Measurements from ENCODE around the gene FOXK1. TPM values are rescaled to one million over a fixed set of nuclear protein-coding genes. Genes with fewer than 3 reads are reported as not detected.

FOXK1 gene
- total RNA-seq, 2 experiments from 2014 or later, result 38.1 to 38.2 TPM

DNA sequence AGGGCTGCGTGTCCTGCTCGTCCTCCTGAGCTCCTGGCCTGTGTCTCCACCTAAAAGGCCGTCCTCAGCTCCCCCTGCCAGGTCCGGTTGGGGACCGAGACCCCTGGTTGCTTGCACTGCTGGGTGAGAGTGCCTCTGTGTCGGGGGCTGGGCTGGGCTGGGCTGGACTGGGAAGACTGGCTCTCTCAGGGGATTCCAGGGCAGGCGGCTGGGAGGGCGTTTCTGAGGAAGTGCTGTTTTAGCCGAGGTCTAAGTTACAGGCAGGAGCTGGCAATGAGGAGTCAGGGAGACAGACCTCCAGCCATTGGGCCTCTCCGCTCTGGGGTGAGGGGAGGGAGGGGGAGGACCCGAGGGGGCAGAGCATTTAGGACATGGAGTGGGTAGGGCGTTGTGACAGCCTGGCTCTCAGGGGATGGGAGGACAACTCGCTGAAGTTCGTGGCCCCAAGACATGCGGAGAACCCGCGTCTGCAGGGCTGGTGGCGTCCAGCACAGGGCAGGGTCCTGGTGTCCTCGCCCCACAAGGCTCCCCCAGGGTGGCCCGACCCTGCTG lies 20.9 kb downstream of the FOXK1 start:
- no peak overlapping the region for H3K4me3 Mint-ChIP-seq
- no peaks in the 10 kb centered on the region for H3K9me3 Mint-ChIP-seq
- peak overlapping the region; percentile 25 for H3K27ac Mint-ChIP-seq
- peaks cover 24% of the 10 kb centered on the region for H3K4me1 Mint-ChIP-seq
- DNase-seq, result no peak
- H3K27me3 Mint-ChIP-seq, result no peaks in the 10 kb centered on the region
- no peaks in the 10 kb centered on the region for H3K36me3 Mint-ChIP-seq

DNA sequence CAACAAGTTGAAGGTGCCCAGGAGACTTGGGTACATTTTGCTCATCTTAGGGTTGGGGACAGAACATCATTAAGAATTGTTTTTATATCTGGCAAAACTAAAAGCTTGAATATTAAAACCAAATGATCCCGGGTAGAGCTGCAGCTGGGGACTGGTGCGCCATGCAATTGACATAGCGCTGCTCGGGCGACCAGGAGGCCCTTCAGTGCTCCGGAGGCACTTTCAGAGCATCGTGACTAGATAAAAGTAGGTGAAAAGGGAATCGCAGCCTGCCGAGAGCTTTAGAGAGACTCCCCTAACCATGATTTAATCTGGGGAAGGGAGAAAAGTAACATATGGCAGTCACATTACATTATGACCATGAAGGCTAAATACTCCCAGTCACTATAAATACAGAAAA lies 21.4 kb downstream of the FOXK1 start:
- Mint-ChIP-seq H3K9me3 (no peaks in the 10 kb centered on the region), H3K36me3 (no peaks in the 10 kb centered on the region), H3K27me3 (no peaks in the 10 kb centered on the region), H3K4me1 (peaks cover 28% of the 10 kb centered on the region), H3K27ac (no peak overlapping the region), H3K4me3 (no peak overlapping the region)
- no peak for DNase-seq

DNA sequence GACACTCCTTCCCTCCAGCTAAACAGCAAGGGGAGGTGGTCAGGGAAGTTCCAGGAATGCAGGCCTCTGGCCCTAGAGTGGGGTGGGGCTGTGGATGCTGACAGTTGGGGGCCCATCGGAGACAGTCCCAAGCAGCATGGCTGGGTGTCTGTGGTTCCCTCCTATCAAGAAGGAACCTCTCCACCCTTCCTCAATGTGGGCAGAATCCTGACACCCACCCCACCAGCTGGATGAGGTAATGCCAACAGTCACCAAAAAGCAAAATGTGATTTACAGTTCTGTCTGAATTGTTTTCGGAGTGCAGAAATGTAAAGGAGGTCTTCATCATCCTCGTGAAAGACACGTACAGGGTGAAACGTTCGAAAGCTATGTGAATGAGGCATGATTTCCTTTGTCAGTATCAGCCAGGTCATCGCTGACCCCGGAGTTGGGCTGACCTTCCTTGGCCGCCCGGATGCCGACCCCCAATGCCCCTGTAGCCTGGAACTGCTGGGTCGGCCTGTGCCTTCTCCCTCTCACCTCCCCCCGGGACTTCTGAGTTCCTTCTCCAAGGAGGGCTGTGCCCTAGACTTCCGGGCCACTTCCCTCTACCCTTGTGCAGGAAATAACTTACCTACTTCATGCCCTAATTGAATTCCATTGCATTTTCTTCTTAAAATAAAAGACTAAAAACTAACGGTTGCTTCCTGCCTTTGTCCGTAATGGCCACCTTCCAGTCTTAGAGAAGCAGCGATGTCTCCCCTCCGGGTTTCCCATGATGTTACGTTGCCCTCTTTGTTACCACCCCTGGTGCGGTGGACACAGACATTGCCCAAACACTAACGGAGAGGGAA lies 24.5 kb downstream of the FOXK1 start:
- peaks cover 29% of the 10 kb centered on the region for H3K4me1 Mint-ChIP-seq
- H3K27me3 Mint-ChIP-seq, result no peaks in the 10 kb centered on the region
- peaks cover 9% of the 10 kb centered on the region for H3K36me3 Mint-ChIP-seq
- no peak overlapping the region for H3K4me3 Mint-ChIP-seq
- no peaks in the 10 kb centered on the region for H3K9me3 Mint-ChIP-seq
- DNase-seq, result no peak
- no peak overlapping the region for H3K27ac Mint-ChIP-seq

DNA sequence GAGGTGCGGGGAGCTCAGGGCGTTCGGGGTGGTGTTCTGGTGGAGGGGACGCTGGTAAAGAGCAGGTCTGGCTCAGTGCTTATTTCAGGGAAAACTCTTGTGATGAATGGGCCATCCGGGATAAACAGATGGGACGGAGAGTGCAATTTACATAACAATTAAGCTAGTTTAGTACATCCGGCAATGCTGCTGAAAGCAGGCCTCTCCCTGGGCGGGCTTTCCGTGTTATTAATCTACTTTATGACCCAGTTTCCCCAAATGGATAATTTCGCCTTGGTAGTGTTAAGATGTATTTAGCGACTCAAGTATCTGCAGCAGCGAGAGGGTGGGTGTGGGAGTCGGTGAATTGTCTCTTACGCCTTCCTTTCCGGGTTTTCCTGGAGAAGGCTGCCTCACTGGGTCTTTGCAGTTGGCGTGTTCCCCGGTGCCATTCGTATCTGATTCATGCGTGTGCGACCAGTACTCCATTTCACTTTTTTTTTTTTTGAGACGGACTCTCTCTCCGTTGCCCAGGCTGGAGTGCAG lies 25.2 kb downstream of the FOXK1 start:
- Mint-ChIP-seq H3K36me3 (peaks cover 10% of the 10 kb centered on the region), H3K4me3 (no peak overlapping the region), H3K27ac (no peak overlapping the region), H3K9me3 (no peaks in the 10 kb centered on the region), H3K27me3 (no peaks in the 10 kb centered on the region), H3K4me1 (peaks cover 36% of the 10 kb centered on the region)
- no peak for DNase-seq

DNA sequence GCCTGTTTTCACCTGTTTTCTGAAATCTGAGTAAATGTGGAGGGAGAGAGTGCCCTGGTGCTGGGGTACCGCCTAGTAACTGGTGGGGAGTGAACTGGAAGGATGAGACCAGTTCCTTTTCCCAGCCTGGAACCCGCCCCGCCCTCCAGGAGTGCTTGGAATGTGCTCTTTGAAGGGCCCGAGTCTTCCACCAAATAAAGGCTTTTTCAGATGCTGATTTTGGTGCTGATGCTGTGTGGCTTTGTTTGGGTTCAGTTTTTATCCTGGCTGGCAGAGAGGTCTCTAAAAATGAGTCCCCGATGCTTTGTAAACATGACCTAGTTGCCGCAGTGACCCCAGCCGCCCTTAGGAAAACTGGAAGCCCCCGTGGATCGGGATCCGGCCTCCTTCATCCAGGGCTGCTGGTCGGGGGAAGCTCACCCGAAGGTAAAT lies 25.9 kb downstream of the FOXK1 start:
- Mint-ChIP-seq H3K9me3 (no peaks in the 10 kb centered on the region), H3K27me3 (no peaks in the 10 kb centered on the region), H3K36me3 (peaks cover 10% of the 10 kb centered on the region), H3K27ac (no peak overlapping the region), H3K4me3 (no peak overlapping the region), H3K4me1 (peaks cover 40% of the 10 kb centered on the region)
- DNase-seq, result no peak

DNA sequence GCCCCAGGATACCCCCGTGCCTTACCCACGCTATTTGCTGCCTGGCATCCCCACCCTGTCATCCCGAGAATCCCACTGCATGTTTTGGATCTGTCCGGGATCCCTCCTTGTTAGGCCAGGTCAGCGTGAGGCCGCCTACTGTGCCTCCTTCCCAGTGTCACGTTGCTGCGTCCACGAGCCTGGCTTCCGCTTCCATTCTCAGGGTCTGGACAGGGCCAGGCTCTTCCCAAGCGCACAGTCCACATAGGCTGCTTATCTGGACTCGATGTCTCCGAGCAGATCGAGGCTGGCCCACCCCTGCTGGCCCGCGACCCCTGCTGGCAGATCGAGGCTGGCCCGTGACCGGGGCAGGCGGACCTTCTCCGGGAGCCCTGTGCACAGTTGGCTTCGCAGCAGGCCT lies 27.1 kb downstream of the FOXK1 start:
- DNase-seq, result no peak
- Mint-ChIP-seq H3K36me3 (peaks cover 10% of the 10 kb centered on the region), H3K27ac (no peak overlapping the region), H3K4me1 (peaks cover 44% of the 10 kb centered on the region), H3K27me3 (no peaks in the 10 kb centered on the region), H3K4me3 (no peak overlapping the region), H3K9me3 (no peaks in the 10 kb centered on the region)

DNA sequence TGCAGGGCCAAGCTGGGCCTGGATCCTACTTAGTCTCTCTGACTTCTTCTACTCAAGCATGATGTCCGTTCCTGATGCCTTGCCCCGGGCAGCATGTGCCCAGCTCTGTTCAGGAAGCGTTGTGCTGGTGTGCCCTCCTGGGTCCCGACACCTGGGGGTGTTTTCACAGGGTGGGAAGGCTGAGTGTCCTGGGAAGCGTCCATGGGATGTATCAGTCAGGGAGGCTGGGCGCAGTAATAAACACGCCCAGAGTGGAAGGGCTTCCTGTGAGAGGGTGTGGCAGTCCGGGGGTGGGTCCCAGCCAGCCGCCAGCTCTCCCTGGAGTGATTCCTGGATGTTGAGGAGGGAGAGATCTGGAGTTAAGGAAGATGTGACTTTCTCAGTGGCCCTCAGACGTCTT lies 29.0 kb downstream of the FOXK1 start:
- H3K27ac Mint-ChIP-seq, result peak overlapping the region; percentile 29

DNA sequence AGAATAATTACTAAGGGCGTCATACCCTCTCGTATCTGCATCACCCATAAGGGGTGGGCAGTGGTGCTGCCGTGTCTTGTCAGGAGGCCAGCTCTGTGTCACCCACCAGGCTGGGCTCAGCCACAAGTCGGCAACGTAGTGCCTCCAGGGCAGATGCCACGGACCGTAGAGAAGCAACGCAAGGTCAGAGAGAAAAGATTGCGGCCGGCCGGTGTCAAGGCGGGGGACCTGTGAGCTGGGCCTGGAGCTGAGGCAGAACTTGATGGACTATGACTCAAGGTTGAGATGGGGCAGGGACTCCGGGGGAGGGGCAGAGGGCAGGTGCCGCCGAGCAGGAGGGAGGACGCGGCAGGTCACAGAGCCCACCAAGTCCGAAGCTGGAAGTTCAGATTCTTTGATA lies 29.5 kb downstream of the FOXK1 start:
- H3K4me1 Mint-ChIP-seq, result peaks cover 55% of the 10 kb centered on the region
- peak overlapping the region; percentile 29 for H3K27ac Mint-ChIP-seq
- H3K27me3 Mint-ChIP-seq, result no peaks in the 10 kb centered on the region

More for the DNA sequence above, 29.0 kb downstream of the FOXK1 start:
- Mint-ChIP-seq H3K4me1 (peaks cover 55% of the 10 kb centered on the region), H3K36me3 (peaks cover 16% of the 10 kb centered on the region), H3K9me3 (no peaks in the 10 kb centered on the region), H3K4me3 (no peak overlapping the region), H3K27me3 (no peaks in the 10 kb centered on the region)
- no peak for DNase-seq

DNA sequence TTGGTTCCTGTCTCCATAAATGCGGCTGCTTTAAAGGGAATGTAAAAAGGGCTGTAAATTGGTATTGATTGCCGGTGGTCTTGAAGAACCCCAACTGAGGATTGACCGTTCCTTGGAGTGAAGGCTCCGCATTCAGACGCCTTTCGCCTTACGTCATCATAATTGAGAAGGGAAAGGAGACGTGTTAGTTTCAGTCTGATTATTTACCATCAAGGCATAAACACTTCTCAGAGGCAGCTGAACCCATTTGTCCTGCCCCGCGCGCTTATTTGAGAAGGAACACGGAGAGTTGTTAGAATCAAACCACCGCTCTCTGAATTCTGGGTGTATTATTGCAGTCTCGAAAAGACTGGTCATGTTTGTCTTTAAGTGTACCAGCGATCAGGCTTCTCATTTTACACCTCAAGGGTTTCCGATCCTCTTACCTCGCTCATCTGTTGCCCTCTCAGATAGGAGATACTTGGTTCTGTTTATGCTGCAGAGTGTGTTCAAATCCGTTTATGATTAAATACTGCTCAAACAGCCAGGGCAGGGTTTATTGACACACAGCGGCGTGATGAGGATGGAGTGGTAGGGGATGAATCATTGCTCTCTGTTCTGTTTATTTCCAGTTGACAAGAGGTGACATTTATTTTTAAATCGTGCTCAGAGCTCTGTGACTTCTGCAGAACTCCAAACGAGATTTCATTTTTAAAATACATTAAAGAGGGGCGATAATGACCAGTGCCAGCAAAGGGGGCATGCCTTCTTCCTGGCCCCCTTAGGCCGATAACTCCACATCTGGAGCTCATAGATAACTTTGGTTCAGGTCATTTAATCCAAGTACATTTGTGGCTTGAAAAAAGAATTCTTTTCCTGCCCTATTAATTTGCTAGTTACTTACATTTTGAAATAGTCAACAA lies 30.4 kb downstream of the FOXK1 start:
- DNase-seq, result no peak
- peaks cover 26% of the 10 kb centered on the region for H3K36me3 Mint-ChIP-seq
- H3K4me3 Mint-ChIP-seq, result no peak overlapping the region
- no peaks in the 10 kb centered on the region for H3K9me3 Mint-ChIP-seq
- peaks cover 52% of the 10 kb centered on the region for H3K4me1 Mint-ChIP-seq
- no peak overlapping the region for H3K27ac Mint-ChIP-seq
- H3K27me3 Mint-ChIP-seq, result no peaks in the 10 kb centered on the region

More for the DNA sequence above, 29.5 kb downstream of the FOXK1 start:
- Mint-ChIP-seq H3K9me3 (no peaks in the 10 kb centered on the region), H3K4me3 (no peak overlapping the region), H3K36me3 (peaks cover 20% of the 10 kb centered on the region)
- DNase-seq, result no peak

DNA sequence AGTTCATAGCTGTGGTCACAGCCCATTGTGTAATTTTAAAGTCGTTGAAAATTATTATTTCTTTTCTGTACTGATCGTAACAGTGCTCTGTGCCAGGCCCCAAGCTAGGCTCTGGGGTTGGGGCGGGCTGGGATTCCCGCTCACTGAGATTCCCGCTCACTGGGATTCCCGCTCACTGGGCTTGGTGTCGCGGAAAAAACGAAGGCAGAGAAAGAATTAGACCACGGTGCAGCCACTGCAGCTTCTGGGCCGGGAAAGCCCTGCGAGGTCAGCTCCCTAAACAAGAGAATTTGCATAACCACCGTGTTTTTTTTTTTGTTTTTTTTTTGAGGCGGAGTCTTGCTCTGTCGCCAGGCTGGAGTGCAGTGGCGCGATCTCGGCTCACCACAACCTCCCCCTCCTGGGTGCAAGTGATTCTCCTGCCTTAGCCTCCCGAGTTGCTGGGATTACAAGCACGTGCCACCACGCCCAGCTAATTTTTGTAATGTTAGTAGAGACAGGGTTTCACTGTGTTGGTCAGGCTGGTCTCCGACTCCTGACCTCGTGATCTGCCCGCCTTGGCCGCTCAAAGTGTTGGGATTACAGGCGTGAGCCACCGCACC lies 31.2 kb downstream of the FOXK1 start:
- Mint-ChIP-seq H3K36me3 (peaks cover 26% of the 10 kb centered on the region), H3K9me3 (no peaks in the 10 kb centered on the region), H3K4me3 (no peak overlapping the region), H3K27me3 (no peaks in the 10 kb centered on the region), H3K4me1 (peaks cover 51% of the 10 kb centered on the region), H3K27ac (no peak overlapping the region)
- no peak for DNase-seq

DNA sequence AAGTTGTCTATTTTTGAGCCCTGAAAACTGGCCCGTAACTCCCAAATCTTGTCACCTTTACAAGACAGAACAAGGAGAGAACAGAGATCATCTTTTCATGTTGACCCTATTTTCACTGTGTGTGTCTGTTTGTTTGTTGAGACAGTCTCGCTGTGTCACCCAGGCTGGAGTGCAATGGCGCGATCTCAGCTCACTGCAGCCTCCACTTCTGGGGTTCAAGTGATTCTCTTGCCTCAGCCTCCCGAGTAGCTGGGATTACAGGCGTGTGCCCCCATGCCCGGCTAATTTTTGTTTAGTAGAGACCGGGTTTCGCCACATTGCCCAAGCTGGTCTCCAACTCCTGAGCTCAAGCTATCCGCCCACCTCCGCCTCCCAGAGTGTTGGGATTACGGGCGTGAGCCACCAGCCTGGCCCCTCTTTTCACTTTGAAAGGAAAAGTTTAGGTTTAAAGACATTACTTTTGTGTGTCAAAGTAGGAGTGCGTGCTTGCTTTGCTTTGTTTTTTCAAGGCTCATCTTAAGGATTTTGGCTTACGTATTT lies 32.1 kb downstream of the FOXK1 start:
- H3K27ac Mint-ChIP-seq, result no peak overlapping the region
- H3K4me1 Mint-ChIP-seq, result peaks cover 48% of the 10 kb centered on the region
- H3K9me3 Mint-ChIP-seq, result no peaks in the 10 kb centered on the region
- no peaks in the 10 kb centered on the region for H3K27me3 Mint-ChIP-seq
- H3K36me3 Mint-ChIP-seq, result peaks cover 26% of the 10 kb centered on the region
- no peak overlapping the region for H3K4me3 Mint-ChIP-seq
- no peak for DNase-seq

DNA sequence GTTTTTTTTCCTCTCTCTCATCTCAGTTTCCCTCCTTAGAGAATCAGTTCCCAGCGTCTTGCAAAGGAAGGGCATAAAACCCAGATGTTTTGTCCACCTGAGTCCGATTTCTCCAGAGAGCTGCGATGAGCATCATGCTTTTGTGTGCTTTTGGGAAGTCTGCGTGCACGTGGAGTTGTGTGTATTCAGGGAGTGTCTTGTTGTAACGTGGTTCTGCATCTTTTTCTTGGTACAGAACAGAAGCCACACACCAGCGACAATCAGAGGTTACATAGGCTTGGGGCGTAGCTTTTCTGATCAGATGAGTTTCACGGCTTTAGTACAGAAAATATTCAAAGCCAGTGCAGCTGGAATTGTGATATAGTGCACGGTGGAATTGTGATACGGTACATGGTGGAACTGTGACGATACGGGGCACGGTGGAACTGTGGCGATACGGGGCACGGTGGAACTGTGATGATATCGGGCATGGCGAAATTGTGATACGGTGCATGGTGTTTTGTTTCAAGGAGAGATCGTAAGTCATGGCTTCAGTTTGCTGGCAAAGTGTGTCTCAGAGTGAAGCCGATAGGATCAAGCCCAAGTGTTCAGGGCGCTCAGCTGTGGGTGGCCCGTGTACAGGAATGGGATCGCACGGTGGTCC lies 32.8 kb downstream of the FOXK1 start:
- Mint-ChIP-seq H3K36me3 (peaks cover 26% of the 10 kb centered on the region), H3K27me3 (no peaks in the 10 kb centered on the region), H3K9me3 (no peaks in the 10 kb centered on the region), H3K4me3 (no peak overlapping the region), H3K27ac (no peak overlapping the region), H3K4me1 (peaks cover 51% of the 10 kb centered on the region)
- DNase-seq, result no peak

DNA sequence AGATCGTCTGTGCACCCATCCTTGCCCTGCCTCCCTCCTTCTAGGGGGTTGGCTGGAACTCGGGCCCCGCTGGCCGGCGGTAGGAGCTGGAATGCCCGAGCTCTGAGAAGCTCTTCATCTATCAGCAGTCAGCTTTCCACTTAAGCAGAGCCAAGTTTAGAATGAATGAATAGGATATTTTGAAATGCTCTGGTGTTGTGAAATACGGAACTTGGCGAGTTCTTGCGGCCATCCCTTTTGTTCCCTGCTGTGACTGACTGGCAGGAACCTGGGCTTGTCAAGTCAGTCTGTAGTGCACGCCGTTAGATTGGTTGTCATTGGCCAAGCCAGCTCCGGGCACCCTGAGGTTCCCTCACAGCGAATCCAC lies 33.3 kb downstream of the FOXK1 start:
- DNase-seq, result no peak
- Mint-ChIP-seq H3K36me3 (peaks cover 26% of the 10 kb centered on the region), H3K27me3 (no peaks in the 10 kb centered on the region), H3K9me3 (no peaks in the 10 kb centered on the region), H3K27ac (no peak overlapping the region), H3K4me3 (no peak overlapping the region), H3K4me1 (peaks cover 57% of the 10 kb centered on the region)

Measured in activated naive CD8-positive, alpha-beta T cell treated with anti-CD3 and anti-CD28 coated beads for 36 hours (primary cell).